GM23248 (cell line): ENCODE data around the gene PTPN5. TPM values are rescaled to one million over a fixed set of nuclear protein-coding genes. Genes with fewer than 3 reads are reported as not detected.

Source experiments
- DNase-seq: peaks from one replicate; pipeline ENCODE4 v3.0.0-alpha.2; 2015
- H2AFZ ChIP-seq: fragments of 200-600 bp; sonication (generic); 2 replicates; pipeline ENCODE4 v1.6.1; 2016; ENCODE audit warnings: antibody characterized with exemption
- H3F3A ChIP-seq: fragments of 200-600 bp; sonication (generic); 2 replicates; pipeline ENCODE4 v1.6.1; 2016; ENCODE audit warnings: mild to moderate bottlenecking, antibody characterized with exemption, mixed run types; ENCODE audit not compliant: insufficient read depth
- H3K27ac ChIP-seq: fragments of 200-600 bp; sonication (generic); 2 replicates; pipeline ENCODE4 v1.5.1; 2016; ENCODE audit warnings: mild to moderate bottlenecking
- H3K27me3 ChIP-seq: fragments of 200-600 bp; sonication (generic); replicated peaks from 2 replicates; pipeline ENCODE4 v1.6.1; 2016; ENCODE audit warnings: mild to moderate bottlenecking; ENCODE audit not compliant: insufficient read depth
- H3K36me3 ChIP-seq: fragments of 200-600 bp; sonication (generic); 2 replicates; pipeline ENCODE4 v1.6.1; 2016; ENCODE audit warnings: low read depth, mild to moderate bottlenecking
- H3K4me1 ChIP-seq: fragments of 200-600 bp; sonication (generic); 2 replicates; pipeline ENCODE4 v1.6.1; 2016; ENCODE audit warnings: mild to moderate bottlenecking; ENCODE audit not compliant: insufficient read depth
- H3K4me2 ChIP-seq: fragments of 200-600 bp; sonication (generic); one replicate; pipeline ENCODE4 v1.6.1; 2016; ENCODE audit warnings: mild to moderate bottlenecking; ENCODE audit not compliant: unreplicated experiment
- H3K4me3 ChIP-seq: fragments of 200-600 bp; sonication (generic); 2 replicates; pipeline ENCODE4 v1.5.1; 2016; ENCODE audit warnings: mild to moderate bottlenecking
- H3K79me2 ChIP-seq: fragments of 200-600 bp; sonication (generic); 2 replicates; pipeline ENCODE4 v1.6.1; 2016; ENCODE audit warnings: mild to moderate bottlenecking; ENCODE audit not compliant: insufficient read depth
- H3K9ac ChIP-seq: fragments of 200-600 bp; sonication (generic); 2 replicates; pipeline ENCODE4 v1.6.1; 2016; ENCODE audit warnings: mild to moderate bottlenecking
- H3K9me2 ChIP-seq: fragments of 200-600 bp; sonication (generic); 2 replicates; pipeline ENCODE4 v1.6.1; 2016; ENCODE audit warnings: mixed run types, mild to moderate bottlenecking, moderate library complexity; ENCODE audit not compliant: insufficient read depth
- H3K9me3 ChIP-seq: fragments of 200-600 bp; sonication (generic); one replicate; pipeline ENCODE4 v1.6.1; 2017; ENCODE audit warnings: low read depth
- H4K20me1 ChIP-seq: fragments of 200-600 bp; sonication (generic); 2 replicates; pipeline ENCODE4 v1.6.0; 2016; ENCODE audit not compliant: insufficient read depth
- EZH2 ChIP-seq: fragments of 200-600 bp; sonication (generic); IDR thresholded peaks from 2 replicates; pipeline ENCODE4 v1.6.1; 2018; ENCODE audit warnings: antibody characterized with exemption, mild to moderate bottlenecking; ENCODE audit not compliant: insufficient read depth, poor library complexity, severe bottlenecking
- EZH2phosphoT487 ChIP-seq: fragments of 200-600 bp; sonication (generic); IDR thresholded peaks from 2 replicates; pipeline ENCODE4 v1.6.1; 2018; ENCODE audit warnings: antibody characterized with exemption, moderate library complexity, mild to moderate bottlenecking, low read depth; ENCODE audit not compliant: insufficient read depth
- WGBS, 2 experiments: methylation state at CpG; one replicate each; pipeline ENCODE4 v1.1.6; 2015 to 2017; ENCODE audit warnings: low lambda C conversion rate in 2 of 2, low coverage in 1 of 2; ENCODE audit errors: missing lambda C conversion rate in 2 of 2; 5-methylcytosine and 5-hydroxymethylcytosine counted together
- in situ Hi-C: fragments of 300-500 bp; cut with MboI; formaldehyde crosslinking; loops from 2 replicates; pipeline ENCODE4 v1.15.0; 2020
- polyA plus RNA-seq: library from polyadenylated mRNA; unstranded; fragments of >200 nt; fragmentation: Nextera tagmentation; extraction: Ambion mirVana; gene quantifications from 2 replicates; pipeline ENCODE4 v1.2.1, GENCODE V29; 2016
- total RNA-seq: library from RNA; depleted of rRNA; stranded (reverse); fragments of >200 nt; shearing (Covaris generic); gene quantifications from 2 replicates; pipeline ENCODE4 v1.2.3, GENCODE V29; 2014

PTPN5 gene
- total and polyA plus RNA-seq, 2 experiments from 2014 or later, result not detected

DNA sequence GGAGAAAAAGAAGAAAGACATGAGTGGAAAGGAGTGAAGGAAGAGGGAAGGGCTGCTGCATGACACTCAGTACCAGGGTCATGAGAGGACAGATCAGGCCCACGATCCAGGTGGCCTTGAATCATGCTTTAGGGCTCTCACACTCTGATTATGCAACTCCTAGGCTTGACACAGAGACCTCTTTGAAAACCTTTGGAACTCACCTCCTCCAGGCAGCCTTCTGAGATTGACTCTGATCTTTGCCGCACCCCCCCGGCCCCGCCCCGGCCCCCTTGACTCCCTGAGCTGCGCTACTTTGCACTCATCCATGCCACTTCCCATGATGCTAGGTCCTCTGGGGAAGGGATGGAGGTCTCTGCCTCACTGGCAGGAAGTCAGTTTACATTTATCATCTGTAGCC lies 10.7 kb downstream of the PTPN5 start:
- no peak overlapping the region for H2AFZ ChIP-seq
- H3K4me2 ChIP-seq, result no peak overlapping the region
- no peaks in the 10 kb centered on the region for H3K4me1 ChIP-seq
- DNase-seq, result no peak
- H3F3A ChIP-seq, result no peaks in the 10 kb centered on the region
- 68 to 70% methylated on average over 4 to 6 of the region's 6 CpGs for WGBS, 2 experiments
- H3K9ac ChIP-seq, result no peak overlapping the region
- H3K4me3 ChIP-seq, result no peak overlapping the region
- in situ Hi-C loops, result no loop called here
- H3K9me2 ChIP-seq, result no peaks in the 10 kb centered on the region
- H3K9me3 ChIP-seq, result no peaks in the 10 kb centered on the region
- TF ChIP-seq EZH2phosphoT487 (no peak), EZH2 (no peak)
- no peak overlapping the region for H3K27ac ChIP-seq
- no peaks in the 10 kb centered on the region for H3K27me3 ChIP-seq
- H3K36me3 ChIP-seq, result no peaks in the 10 kb centered on the region
- no peaks in the 10 kb centered on the region for H4K20me1 ChIP-seq
- no peaks in the 10 kb centered on the region for H3K79me2 ChIP-seq

GRCh38 chr11:18780329-18780728 lies 11.3 kb downstream of the PTPN5 start:
- Histone ChIP-seq H3K4me3 (no peak overlapping the region), H3K27ac (no peak overlapping the region), H4K20me1 (no peaks in the 10 kb centered on the region), H2AFZ (no peak overlapping the region), H3K4me1 (no peaks in the 10 kb centered on the region), H3K9me2 (no peaks in the 10 kb centered on the region), H3K27me3 (no peaks in the 10 kb centered on the region), H3K4me2 (no peak overlapping the region), H3K79me2 (no peaks in the 10 kb centered on the region), H3K9ac (no peak overlapping the region), H3K36me3 (no peaks in the 10 kb centered on the region), H3K9me3 (no peaks in the 10 kb centered on the region), H3F3A (no peaks in the 10 kb centered on the region)
- TF ChIP-seq EZH2 (no peak), EZH2phosphoT487 (no peak)
- WGBS, 2 experiments, result 30 to 41% methylated on average over 4 of the region's 4 CpGs
- in situ Hi-C loops, result no loop called here
- no peak for DNase-seq

GRCh38 chr11:18778468-18778867 lies 13.1 kb downstream of the PTPN5 start:
- H3K9ac ChIP-seq, result no peak overlapping the region
- DNase-seq, result no peak
- H3K27me3 ChIP-seq, result 0 out of 2 replicates have a peak, but pooled peaks cover 8% of the 10 kb centered on the region
- H3K36me3 ChIP-seq, result no peaks in the 10 kb centered on the region
- H3K4me1 ChIP-seq, result no peaks in the 10 kb centered on the region
- no peaks in the 10 kb centered on the region for H3K9me3 ChIP-seq
- H3F3A ChIP-seq, result no peaks in the 10 kb centered on the region
- no peak overlapping the region for H3K4me3 ChIP-seq
- no peaks in the 10 kb centered on the region for H3K9me2 ChIP-seq
- in situ Hi-C loops, result no loop called here
- TF ChIP-seq EZH2phosphoT487 (no peak), EZH2 (no peak)
- WGBS, 2 experiments, result 81 to 82% methylated on average over 4 of the region's 4 CpGs
- H3K27ac ChIP-seq, result no peak overlapping the region
- no peaks in the 10 kb centered on the region for H3K79me2 ChIP-seq
- H4K20me1 ChIP-seq, result no peaks in the 10 kb centered on the region
- no peak overlapping the region for H3K4me2 ChIP-seq
- no peak overlapping the region for H2AFZ ChIP-seq

DNA sequence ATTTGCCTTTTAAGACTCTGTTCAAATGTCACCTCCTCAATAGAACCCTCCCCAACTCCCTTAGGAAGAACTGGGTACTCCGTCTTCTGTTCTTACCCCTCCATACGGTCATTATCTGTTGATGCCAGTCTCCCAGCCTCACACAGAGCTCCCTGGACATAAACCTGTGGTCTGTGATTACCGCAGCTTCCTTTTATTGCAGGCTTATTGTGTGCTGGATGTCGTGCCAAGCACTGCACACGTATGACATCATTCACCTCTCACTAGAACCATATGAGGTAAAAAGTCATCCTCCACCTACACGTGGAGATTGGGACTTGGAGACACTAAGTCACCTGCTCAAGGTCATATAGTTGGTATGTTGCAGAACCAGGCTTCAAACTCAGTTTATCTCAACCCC lies 15.3 kb downstream of the PTPN5 start:
- H3K4me2 ChIP-seq, result no peak overlapping the region
- H3K79me2 ChIP-seq, result no peaks in the 10 kb centered on the region
- TF ChIP-seq EZH2phosphoT487 (no peak), EZH2 (no peak)
- in situ Hi-C loops, result no loop called here
- H3K4me1 ChIP-seq, result no peaks in the 10 kb centered on the region
- no peak overlapping the region for H3K27ac ChIP-seq
- no peaks in the 10 kb centered on the region for H3K9me2 ChIP-seq
- no peaks in the 10 kb centered on the region for H3F3A ChIP-seq
- H3K27me3 ChIP-seq, result peaks cover 18% of the 10 kb centered on the region
- no peak overlapping the region for H3K4me3 ChIP-seq
- no peak overlapping the region for H2AFZ ChIP-seq
- DNase-seq, result no peak
- no peaks in the 10 kb centered on the region for H3K9me3 ChIP-seq
- H3K9ac ChIP-seq, result no peak overlapping the region
- H3K36me3 ChIP-seq, result no peaks in the 10 kb centered on the region
- H4K20me1 ChIP-seq, result no peaks in the 10 kb centered on the region
- WGBS, 2 experiments, result 30 to 36% methylated on average over 6 of the region's 6 CpGs
